Measurements from ENCODE around the gene SPATA45. TPM values are rescaled to one million over a fixed set of nuclear protein-coding genes. Genes with fewer than 3 reads are reported as not detected.

SPATA45 gene
- total and polyA plus RNA-seq, 2 of the 8 experiments (the other 6 are each of a cell fraction or from before 2014, with no cell fraction given), result 0.21 to 0.65 TPM

GRCh38 chr1:212879947-212880690 is 32.7 kb upstream of the SPATA45 start:
- H3K27ac ChIP-seq (ENCODE audit: low read depth, low read length), result no peak overlapping the region
- H3K9me3 ChIP-seq (ENCODE audit: insufficient read depth in 2 of 2, low read depth in 1 of 2, low read length in 1 of 2), result no peaks in the 10 kb centered on the region
- H4K91ac ChIP-seq (replicated peaks; ENCODE audit: insufficient read length, low read length), result no peak overlapping the region
- WGBS, 2 experiments (ENCODE audit: extremely low coverage in 1 of 2, insufficient coverage in 1 of 2, insufficient read length in 1 of 2, insufficient replicate concordance in 2 of 2, low coverage in 1 of 2, low lambda C conversion rate in 2 of 2, missing lambda C conversion rate in 1 of 2), result 46% methylated on average over 6 of the region's 6 CpGs; no CpG with 5 or more reads in 1 of the 2 experiments
- H3K4me1 ChIP-seq (replicated peaks in 1 of 4; ENCODE audit: control insufficient read depth in 3 of 4, insufficient read depth in 4 of 4, low read length in 3 of 4), result peaks cover 0 to 8% (median 1%) of the 10 kb centered on the region in 4 experiments; a peak in 4 of 7 replicates
- H3K36me3 ChIP-seq (ENCODE audit: control insufficient read depth in 2 of 4, insufficient read depth in 4 of 4, low read length in 3 of 4), result peaks cover 5 to 76% (median 40%) of the 10 kb centered on the region in 4 experiments
- no peak overlapping the region for H2AK5ac ChIP-seq (ENCODE audit: low read depth, low read length)
- no peak overlapping the region for H3K18ac ChIP-seq (ENCODE audit: extremely low read depth, low read length)
- H3K23ac ChIP-seq (ENCODE audit: insufficient read length), result no peak overlapping the region
- peak; percentile 28 for FAIRE-seq
- no peak overlapping the region for H2BK12ac ChIP-seq (ENCODE audit: low read depth, low read length)
- H3K56ac ChIP-seq (replicated peaks; ENCODE audit: insufficient read length, low read depth, low read length), result no peak overlapping the region
- no peak overlapping the region for H2BK20ac ChIP-seq (ENCODE audit: low read length)
- no peak overlapping the region for H3K4ac ChIP-seq (replicated peaks; ENCODE audit: insufficient read length, low read depth, low read length)
- no peak overlapping the region for H3K4me2 ChIP-seq (ENCODE audit: insufficient read depth in 1 of 2, low read depth in 2 of 2, low read length in 2 of 2)
- no peak overlapping the region for H3K4me3 ChIP-seq (ENCODE audit: extremely low read depth in 1 of 4, insufficient read depth in 2 of 4, low read depth in 3 of 4, low read length in 4 of 4)
- H2BK120ac ChIP-seq (replicated peaks; ENCODE audit: low read depth, low read length), result no peak overlapping the region
- no peaks in the 10 kb centered on the region for H3K27me3 ChIP-seq (replicated peaks in 1 of 4; ENCODE audit: control insufficient read depth in 3 of 4, extremely low read depth in 1 of 4, insufficient read depth in 3 of 4, low read length in 3 of 4)
- no peak overlapping the region for H2AFZ ChIP-seq (ENCODE audit: low read length)
- H4K8ac ChIP-seq (ENCODE audit: extremely low read depth, insufficient read depth, low read length), result no peak overlapping the region
- H4K5ac ChIP-seq (ENCODE audit: insufficient read length, low read depth, low read length), result peak overlapping the region; percentile 22
- H3K79me1 ChIP-seq (ENCODE audit: low read depth, low read length), result no peaks in the 10 kb centered on the region; the same call in 1 of the 2 replicates
- no peaks in the 10 kb centered on the region for H3K23me2 ChIP-seq (ENCODE audit: low read depth, low read length)
- peak overlapping the region; percentile 36; the same call in 1 of the 2 replicates for H2BK15ac ChIP-seq (ENCODE audit: low read length)
- H3K9ac ChIP-seq (replicated peaks in 1 of 4; ENCODE audit: extremely low read depth in 1 of 4, low read depth in 3 of 4, low read length in 3 of 4), result no peak overlapping the region
- DNase-seq (ENCODE audit: low read depth in 1 of 2, low spot score in 2 of 2), result no peak
- no peak overlapping the region for H2BK5ac ChIP-seq (ENCODE audit: low read depth, low read length)
- H4K20me1 ChIP-seq (replicated peaks in 1 of 2; ENCODE audit: control insufficient read depth in 1 of 2, insufficient read depth in 2 of 2, low read length in 2 of 2), result no peaks in the 10 kb centered on the region
- no peak overlapping the region for H3K14ac ChIP-seq (ENCODE audit: insufficient read length)
- ChIA-PET CTCF (ENCODE audit: partially characterized antibody) (interaction anchor here (0.7 to 1.7 kb wide), 6 partner anchors 12 to 117 kb away, joined by 3 to 8 read pairs (median 4); no protein-coding TSS in a partner anchor), POLR2A (ENCODE audit: partially characterized antibody) (interaction anchor here (0.6 to 2.2 kb wide), 20 partner anchors 9 to 778 kb away, joined by 3 to 16 read pairs (median 4); partner anchors contain the start of gene FLVCR1)
- peaks cover 0 to 44% of the 10 kb centered on the region in 2 experiments; a peak in 2 of 4 replicates for H3K79me2 ChIP-seq (ENCODE audit: control insufficient read depth in 1 of 2, insufficient read depth in 2 of 2, low read length in 2 of 2)
- TF ChIP-seq TCF12 (IDR thresholded peaks at IDR 0.05; ENCODE audit: low read depth, low read length), result peak; percentile 80; the same call in 1 of the 2 replicates
- TF ChIP-seq CHD1 (IDR thresholded peaks at IDR 0.05; ENCODE audit: low read depth, low read length), result no peak
- no peak for TF ChIP-seq HDAC2 (IDR thresholded peaks at IDR 0.05; ENCODE audit: borderline replicate concordance in 1 of 2, low read depth in 2 of 2, low read length in 2 of 2)
- peak; percentile 69 for TF ChIP-seq MAX (IDR thresholded peaks at IDR 0.05)
- no peak for TF ChIP-seq BCL11A (IDR thresholded peaks at IDR 0.05; ENCODE audit: low read depth in 2 of 2, low read length in 2 of 2)
- TF ChIP-seq ATF3 (IDR thresholded peaks at IDR 0.05; ENCODE audit: insufficient read depth, low read depth, low read length), result no peak
- no peak for TF ChIP-seq GTF2F1 (IDR thresholded peaks at IDR 0.05; ENCODE audit: borderline replicate concordance, low read depth, low read length)
- no peak for TF ChIP-seq RFX5 (IDR thresholded peaks at IDR 0.05; ENCODE audit: borderline replicate concordance, low read depth, low read length)
- TF ChIP-seq BACH1 (IDR thresholded peaks at IDR 0.05; ENCODE audit: low read length), result no peak
- TF ChIP-seq KDM4A (IDR thresholded peaks at IDR 0.05; ENCODE audit: low read depth, low read length, severe bottlenecking), result no peak
- TF ChIP-seq CREB1 (IDR thresholded peaks at IDR 0.05), result no peak

All from H1 (cell line).